GM12875 (cell line): ENCODE data around the gene MTF2.
A peak's percentile ranks its signal among the peaks of the same experiment; 100 is the strongest.
"Not testable (repeated sequence)": the region's sequence is repeated elsewhere in the genome, so short reads cannot be mapped to it uniquely, and the experiment has no call there.

Experiments used
- H3K4me3 ChIP-seq: one replicate; pipeline ENCODE4 v1.5.1; 2011; ENCODE audit warnings: low read depth, low read length, control low read depth
- TF ChIP-seq, protein P1 (sequence below): IDR thresholded peaks from 2 replicates; pipeline ENCODE4 v1.5.1; 2011; ENCODE audit warnings: low read depth, mild to moderate bottlenecking, control low read depth, inconsistent platforms, low read length, moderate library complexity, borderline replicate concordance; ENCODE audit not compliant: insufficient read depth

MTF2 gene

GRCh38 chr1:93078986-93079654 is at the start of gene MTF2:
Gene MTF2, plus strand, starts transcription at chr1:93079283. Its CDS starts 244 bp downstream, at chr1:93079527.
- peak within 1 kb of the TSS; percentile 74 for H3K4me3 ChIP-seq
- TF ChIP-seq, protein P1, sequence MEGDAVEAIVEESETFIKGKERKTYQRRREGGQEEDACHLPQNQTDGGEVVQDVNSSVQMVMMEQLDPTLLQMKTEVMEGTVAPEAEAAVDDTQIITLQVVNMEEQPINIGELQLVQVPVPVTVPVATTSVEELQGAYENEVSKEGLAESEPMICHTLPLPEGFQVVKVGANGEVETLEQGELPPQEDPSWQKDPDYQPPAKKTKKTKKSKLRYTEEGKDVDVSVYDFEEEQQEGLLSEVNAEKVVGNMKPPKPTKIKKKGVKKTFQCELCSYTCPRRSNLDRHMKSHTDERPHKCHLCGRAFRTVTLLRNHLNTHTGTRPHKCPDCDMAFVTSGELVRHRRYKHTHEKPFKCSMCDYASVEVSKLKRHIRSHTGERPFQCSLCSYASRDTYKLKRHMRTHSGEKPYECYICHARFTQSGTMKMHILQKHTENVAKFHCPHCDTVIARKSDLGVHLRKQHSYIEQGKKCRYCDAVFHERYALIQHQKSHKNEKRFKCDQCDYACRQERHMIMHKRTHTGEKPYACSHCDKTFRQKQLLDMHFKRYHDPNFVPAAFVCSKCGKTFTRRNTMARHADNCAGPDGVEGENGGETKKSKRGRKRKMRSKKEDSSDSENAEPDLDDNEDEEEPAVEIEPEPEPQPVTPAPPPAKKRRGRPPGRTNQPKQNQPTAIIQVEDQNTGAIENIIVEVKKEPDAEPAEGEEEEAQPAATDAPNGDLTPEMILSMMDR = no peak

DNA sequence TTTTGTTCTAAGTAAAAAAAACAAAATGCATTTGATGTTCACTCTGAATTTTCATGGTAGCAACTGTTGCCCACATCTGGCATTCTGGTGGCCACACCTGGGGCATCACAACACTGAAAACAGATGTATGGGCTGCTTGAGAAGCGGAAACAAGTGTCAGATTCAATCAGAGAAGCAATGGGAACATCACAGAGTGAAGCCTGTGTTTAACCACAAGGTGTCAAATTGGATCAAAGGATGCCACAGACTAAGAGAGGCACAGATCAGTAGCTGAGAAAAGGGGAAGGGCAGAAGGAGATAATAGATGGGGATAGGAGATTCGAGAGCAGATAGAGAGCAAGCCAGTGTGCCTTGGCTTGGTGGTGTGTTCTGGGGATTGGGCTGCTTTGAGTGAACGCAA is 49.8 kb upstream of the MTF2 start:
- TF ChIP-seq, protein P1 = no peak
- no peak overlapping the region for H3K4me3 ChIP-seq

DNA sequence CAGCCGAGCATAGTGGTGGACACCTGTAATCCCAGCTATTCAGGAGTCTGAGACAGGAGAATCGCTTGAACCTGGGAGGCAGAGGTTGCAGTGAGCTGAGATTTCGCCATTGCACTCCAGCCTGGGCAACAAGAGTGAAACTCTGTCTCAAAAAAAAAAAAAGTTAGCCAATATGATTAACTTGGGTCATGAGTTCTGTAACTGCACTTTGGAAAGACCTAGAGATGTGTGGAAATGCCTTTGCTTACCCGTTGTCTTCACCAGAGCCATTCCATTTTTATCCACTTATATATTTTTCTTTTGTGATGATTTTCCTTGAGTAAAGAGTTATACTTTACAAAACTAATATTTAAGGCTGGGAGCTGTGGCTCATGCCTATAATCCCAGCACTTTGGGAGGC is 48.9 kb upstream of the MTF2 start:
- H3K4me3 ChIP-seq = not testable (repeated sequence)

DNA sequence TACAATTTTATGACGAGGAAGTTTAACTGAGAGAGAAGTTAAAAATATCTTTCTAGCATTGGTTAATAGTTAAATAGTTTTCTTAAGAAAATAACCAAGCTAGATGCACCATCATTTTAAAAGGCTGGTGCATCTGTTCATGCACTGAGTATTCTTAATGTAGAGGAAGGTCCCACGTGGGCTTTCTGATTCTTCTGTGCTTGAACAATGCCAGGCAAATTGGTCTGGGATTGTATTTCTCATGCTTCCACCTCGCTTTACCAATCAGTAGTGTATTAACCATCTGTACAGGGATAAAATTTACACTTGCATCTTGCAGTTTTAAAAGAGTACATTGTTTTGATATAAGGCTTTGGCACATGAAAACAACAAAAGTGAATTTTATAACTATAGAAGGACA is 47.4 kb upstream of the MTF2 start:
- TF ChIP-seq, protein P1 = no peak
- H3K4me3 ChIP-seq = no peak overlapping the region

- TF ChIP-seq, protein P1 = no peak
- H3K4me3 ChIP-seq = no peak overlapping the region
These were observed 46.1 kb upstream of the MTF2 start for GRCh38 chr1:93033029-93033428.

DNA sequence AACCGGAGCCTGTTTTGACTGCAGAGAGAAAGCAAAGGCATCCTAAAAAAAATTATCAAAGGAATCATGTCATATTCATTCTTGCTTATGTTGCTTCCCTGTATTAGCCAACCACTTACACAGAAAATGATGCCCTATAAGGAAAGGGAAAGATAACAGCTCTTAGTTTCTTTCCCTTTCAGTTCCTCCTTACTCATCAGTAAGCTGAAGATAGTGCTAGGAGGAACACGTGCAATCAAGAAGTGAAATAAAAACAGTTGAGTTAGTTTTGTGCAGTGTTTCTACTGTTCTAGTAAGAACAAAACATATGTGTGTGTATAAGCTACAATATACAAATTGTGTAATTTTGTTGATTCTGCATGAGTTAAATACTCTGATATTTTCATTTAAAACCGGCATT is 45.3 kb upstream of the MTF2 start:
- TF ChIP-seq, protein P1 = no peak
- H3K4me3 ChIP-seq = no peak overlapping the region

DNA sequence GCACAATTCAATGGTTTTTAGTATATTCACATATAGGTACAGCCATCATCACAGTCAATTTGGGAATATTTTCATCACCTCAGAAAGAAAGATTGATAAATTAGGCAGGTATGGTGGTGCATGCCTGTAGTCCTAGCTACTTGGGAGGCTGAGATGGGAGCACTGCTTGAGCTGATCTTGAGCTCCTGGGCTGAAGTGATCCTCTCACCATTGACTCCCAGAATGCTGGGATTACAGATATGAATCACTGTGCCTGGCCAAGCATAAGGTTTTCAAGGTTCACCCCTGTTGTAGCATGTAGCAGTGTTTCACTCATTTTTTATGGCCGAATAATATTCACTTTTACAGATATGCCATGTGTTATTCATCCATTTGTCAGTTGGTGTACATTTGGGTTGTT is 44.7 kb upstream of the MTF2 start:
- TF ChIP-seq, protein P1 = no peak
- H3K4me3 ChIP-seq = no peak overlapping the region
